Gastrocnemius medialis (tissue), 4 donors: ENCODE measurements around the gene GPC6.

Experiments used
- CTCF ChIP-seq, 5 experiments: fragments of 450-650 bp in 3 of 5; fragments of 200-600 bp in 2 of 5; sonication (generic) in 2 of 5; IDR thresholded peaks in 4 of 5; conservative IDR thresholded peaks in 1 of 5; 1 replicate in 4 of 5; 2 replicates in 1 of 5; pipeline ENCODE4 v1.5.1; 2016 to 2019; ENCODE audit warnings: antibody characterized with exemption in 5 of 5, mild to moderate bottlenecking in 3 of 5, moderate library complexity in 3 of 5
- POLR2A ChIP-seq, 2 donors: fragments of 450-650 bp; IDR thresholded peaks; one replicate each; pipeline ENCODE4 v1.6.1; 2017; ENCODE audit warnings: antibody characterized with exemption in 2 of 2, mild to moderate bottlenecking in 2 of 2, moderate library complexity in 2 of 2

- TF ChIP-seq CTCF (IDR thresholded peaks at IDR 0.05 in 4 of 5, conservative IDR thresholded peaks at IDR 0.05 in 1 of 5) (no peak), POLR2A (IDR thresholded peaks at IDR 0.05) (no peak)
Observed at GRCh38 chr13:94344126-94344818, 1117.7 kb downstream of the GPC6 start.
